SK-N-SH treated with all-trans-retinoic acid at 6 μM for 48 hours (cell line): ENCODE measurements around the gene CABP4.

Experiments used
- ATAC-seq: fragments of 200-7000 bp; cut with Tn5 transposase; 3 replicates; pipeline ENCODE4 v1.9.1; 2020; ENCODE audit warnings: mild to moderate bottlenecking, moderate library complexity
- ARNTL ChIP-seq: fragments of 450-650 bp; formaldehyde crosslinking; IDR thresholded peaks from 2 replicates; pipeline ENCODE4 v1.5.0; 2020; ENCODE audit warnings: low read depth, mild to moderate bottlenecking, moderate library complexity, borderline replicate concordance
- BACH2 ChIP-seq: fragments of 250-450 bp; sonication (Bioruptor Pico); IDR thresholded peaks from 2 replicates; pipeline ENCODE4 v1.9.0; 2021; ENCODE audit warnings: mild to moderate bottlenecking, borderline replicate concordance
- CSDC2 ChIP-seq: fragments of 250-450 bp; sonication (Bioruptor Pico); IDR thresholded peaks from 2 replicates; pipeline ENCODE4 v1.5.0; 2020; ENCODE audit warnings: mild to moderate bottlenecking, moderate library complexity
- ESRRG ChIP-seq: fragments of 250-450 bp; sonication (Bioruptor Pico); IDR thresholded peaks from 2 replicates; pipeline ENCODE4 v1.6.1; 2021; ENCODE audit warnings: mild to moderate bottlenecking
- GLIS3 ChIP-seq: fragments of 250-450 bp; sonication (Bioruptor Pico); IDR thresholded peaks from 2 replicates; pipeline ENCODE4 v1.5.0; 2020; ENCODE audit warnings: mild to moderate bottlenecking, moderate library complexity
- ISL1 ChIP-seq: fragments of 250-450 bp; sonication (Bioruptor Pico); IDR thresholded peaks from 2 replicates; pipeline ENCODE4 v2.1.2; 2022; ENCODE audit warnings: mild to moderate bottlenecking, moderate library complexity
- OSR1 ChIP-seq: fragments of 250-450 bp; sonication (Bioruptor Pico); IDR thresholded peaks from 2 replicates; pipeline ENCODE4 v1.8.0; 2022; ENCODE audit warnings: moderate library complexity, mild to moderate bottlenecking, inconsistent platforms
- PATZ1 ChIP-seq: fragments of 250-450 bp; sonication (Bioruptor Pico); IDR thresholded peaks from 2 replicates; pipeline ENCODE4 v1.8.0; 2020; ENCODE audit warnings: mild to moderate bottlenecking, moderate library complexity, borderline replicate concordance
- PPARA ChIP-seq: fragments of 250-450 bp; sonication (Bioruptor Pico); IDR thresholded peaks from 2 replicates; pipeline ENCODE4 v1.5.0; 2020; ENCODE audit warnings: mild to moderate bottlenecking, borderline replicate concordance
- SNAI2 ChIP-seq: fragments of 250-450 bp; sonication (Bioruptor Pico); IDR thresholded peaks from 2 replicates; pipeline ENCODE4 v1.5.0; 2020; ENCODE audit warnings: mild to moderate bottlenecking, moderate library complexity
- TCF4 ChIP-seq: fragments of 250-450 bp; sonication (Bioruptor Pico); IDR thresholded peaks from 2 replicates; pipeline ENCODE4 v1.8.0; 2021; ENCODE audit warnings: mild to moderate bottlenecking, moderate library complexity, borderline replicate concordance
- TOX ChIP-seq: fragments of 250-450 bp; sonication (Bioruptor Pico); IDR thresholded peaks from 2 replicates; pipeline ENCODE4 v1.8.0; 2021; ENCODE audit warnings: mild to moderate bottlenecking, moderate library complexity, borderline replicate concordance
- ZC3H10 ChIP-seq: fragments of 250-450 bp; sonication (Bioruptor Pico); IDR thresholded peaks from 2 replicates; pipeline ENCODE4 v1.5.1; 2021; ENCODE audit warnings: mild to moderate bottlenecking, moderate library complexity
- ZFP3 ChIP-seq: fragments of 250-450 bp; sonication (Bioruptor Pico); IDR thresholded peaks from 2 replicates; pipeline ENCODE4 v1.5.0; 2020; ENCODE audit warnings: mild to moderate bottlenecking, moderate library complexity
- ZFP30 ChIP-seq: fragments of 450-650 bp; formaldehyde crosslinking; IDR thresholded peaks from 2 replicates; pipeline ENCODE4 v1.5.0; 2022; ENCODE audit warnings: mild to moderate bottlenecking, moderate library complexity
- ZNF565 ChIP-seq: fragments of 450-650 bp; formaldehyde crosslinking; conservative IDR thresholded peaks from 2 replicates; pipeline ENCODE4 v1.5.0; 2020; ENCODE audit warnings: low read depth, mild to moderate bottlenecking, moderate library complexity
- ZNF8 ChIP-seq: fragments of 450-650 bp; formaldehyde crosslinking; IDR thresholded peaks from 2 replicates; pipeline ENCODE4 v1.5.0; 2020; ENCODE audit warnings: mild to moderate bottlenecking, moderate library complexity
- TF ChIP-seq, protein P1 (sequence below): fragments of 250-450 bp; sonication (Bioruptor Pico); IDR thresholded peaks from 2 replicates; pipeline ENCODE4 v1.8.0; 2021; ENCODE audit warnings: low read depth, mild to moderate bottlenecking, moderate library complexity, borderline replicate concordance
- TF ChIP-seq, protein P2 (sequence below): fragments of 250-450 bp; sonication (Bioruptor Pico); IDR thresholded peaks from 2 replicates; pipeline ENCODE4 v1.5.1; 2020; ENCODE audit warnings: low read depth, mild to moderate bottlenecking, moderate library complexity
- TF ChIP-seq, protein P3 (sequence below): fragments of 250-450 bp; sonication (Bioruptor Pico); IDR thresholded peaks from 2 replicates; pipeline ENCODE4 v1.5.0; 2020; ENCODE audit warnings: mild to moderate bottlenecking, moderate library complexity
- TF ChIP-seq, protein P4 (sequence below): fragments of 250-450 bp; sonication (Bioruptor Pico); IDR thresholded peaks from 2 replicates; pipeline ENCODE4 v1.5.1; 2021; ENCODE audit warnings: mild to moderate bottlenecking, moderate library complexity

CABP4 gene

GRCh38 chr11:67405688-67406339, 49.3 kb upstream of the CABP4 start (continued):
- TF ChIP-seq, protein P1, sequence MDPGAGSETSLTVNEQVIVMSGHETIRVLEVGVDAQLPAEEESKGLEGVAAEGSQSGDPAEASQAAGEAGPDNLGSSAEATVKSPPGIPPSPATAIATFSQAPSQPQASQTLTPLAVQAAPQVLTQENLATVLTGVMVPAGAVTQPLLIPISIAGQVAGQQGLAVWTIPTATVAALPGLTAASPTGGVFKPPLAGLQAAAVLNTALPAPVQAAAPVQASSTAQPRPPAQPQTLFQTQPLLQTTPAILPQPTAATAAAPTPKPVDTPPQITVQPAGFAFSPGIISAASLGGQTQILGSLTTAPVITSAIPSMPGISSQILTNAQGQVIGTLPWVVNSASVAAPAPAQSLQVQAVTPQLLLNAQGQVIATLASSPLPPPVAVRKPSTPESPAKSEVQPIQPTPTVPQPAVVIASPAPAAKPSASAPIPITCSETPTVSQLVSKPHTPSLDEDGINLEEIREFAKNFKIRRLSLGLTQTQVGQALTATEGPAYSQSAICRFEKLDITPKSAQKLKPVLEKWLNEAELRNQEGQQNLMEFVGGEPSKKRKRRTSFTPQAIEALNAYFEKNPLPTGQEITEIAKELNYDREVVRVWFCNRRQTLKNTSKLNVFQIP, result no peak
- TF ChIP-seq PPARA, result no peak
- TF ChIP-seq ZFP3 (CRISPR knock-in tag), result no peak
- TF ChIP-seq PATZ1 (CRISPR knock-in tag), result no peak

DNA sequence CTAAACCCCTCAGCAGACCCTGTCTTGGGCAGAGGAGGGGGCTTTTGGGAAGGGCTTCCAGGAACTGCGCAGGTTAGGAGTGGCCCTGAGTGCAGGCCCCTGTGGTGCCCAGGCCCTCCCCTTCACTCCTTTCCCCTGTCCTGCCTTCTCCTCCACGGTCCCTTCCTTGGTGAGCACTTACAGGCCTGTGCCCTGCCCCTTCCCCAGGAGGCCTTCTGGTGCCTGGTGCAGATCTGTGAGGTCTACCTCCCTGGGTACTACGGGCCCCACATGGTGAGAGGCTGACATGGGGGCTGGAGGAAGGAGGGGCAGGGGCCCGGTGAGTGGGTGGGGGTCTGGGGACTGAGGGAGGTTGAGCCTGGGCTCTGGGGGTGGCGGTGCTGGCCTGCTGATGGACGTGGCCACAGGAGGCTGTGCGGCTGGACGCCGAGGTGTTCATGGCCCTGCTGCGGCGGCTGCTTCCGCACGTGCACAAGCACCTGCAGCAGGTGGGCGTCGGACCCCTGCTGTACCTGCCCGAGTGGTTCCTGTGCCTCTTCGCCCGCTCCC, 48.7 kb upstream of the CABP4 start:
- ATAC-seq, result no peak
- TF ChIP-seq TOX (CRISPR knock-in tag) (no peak), ISL1 (CRISPR knock-in tag) (no peak), ZNF8 (CRISPR knock-in tag) (no peak), GLIS3 (CRISPR knock-in tag) (no peak), TCF4 (CRISPR knock-in tag) (no peak), ESRRG (CRISPR knock-in tag) (no peak), ARNTL (no peak), ZC3H10 (no peak), ZFP30 (no peak), ZNF565 (CRISPR knock-in tag) (no peak), ZFP3 (CRISPR knock-in tag) (no peak), CSDC2 (CRISPR knock-in tag) (no peak), OSR1 (CRISPR knock-in tag) (no peak), PPARA (no peak), SNAI2 (CRISPR knock-in tag) (no peak), BACH2 (CRISPR knock-in tag) (no peak)
- TF ChIP-seq, protein P2, sequence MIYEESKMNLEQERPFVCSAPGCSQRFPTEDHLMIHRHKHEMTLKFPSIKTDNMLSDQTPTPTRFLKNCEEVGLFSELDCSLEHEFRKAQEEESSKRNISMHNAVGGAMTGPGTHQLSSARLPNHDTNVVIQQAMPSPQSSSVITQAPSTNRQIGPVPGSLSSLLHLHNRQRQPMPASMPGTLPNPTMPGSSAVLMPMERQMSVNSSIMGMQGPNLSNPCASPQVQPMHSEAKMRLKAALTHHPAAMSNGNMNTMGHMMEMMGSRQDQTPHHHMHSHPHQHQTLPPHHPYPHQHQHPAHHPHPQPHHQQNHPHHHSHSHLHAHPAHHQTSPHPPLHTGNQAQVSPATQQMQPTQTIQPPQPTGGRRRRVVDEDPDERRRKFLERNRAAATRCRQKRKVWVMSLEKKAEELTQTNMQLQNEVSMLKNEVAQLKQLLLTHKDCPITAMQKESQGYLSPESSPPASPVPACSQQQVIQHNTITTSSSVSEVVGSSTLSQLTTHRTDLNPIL (CRISPR knock-in tag), result no peak
- TF ChIP-seq, protein P1, result no peak
- TF ChIP-seq, protein P3, sequence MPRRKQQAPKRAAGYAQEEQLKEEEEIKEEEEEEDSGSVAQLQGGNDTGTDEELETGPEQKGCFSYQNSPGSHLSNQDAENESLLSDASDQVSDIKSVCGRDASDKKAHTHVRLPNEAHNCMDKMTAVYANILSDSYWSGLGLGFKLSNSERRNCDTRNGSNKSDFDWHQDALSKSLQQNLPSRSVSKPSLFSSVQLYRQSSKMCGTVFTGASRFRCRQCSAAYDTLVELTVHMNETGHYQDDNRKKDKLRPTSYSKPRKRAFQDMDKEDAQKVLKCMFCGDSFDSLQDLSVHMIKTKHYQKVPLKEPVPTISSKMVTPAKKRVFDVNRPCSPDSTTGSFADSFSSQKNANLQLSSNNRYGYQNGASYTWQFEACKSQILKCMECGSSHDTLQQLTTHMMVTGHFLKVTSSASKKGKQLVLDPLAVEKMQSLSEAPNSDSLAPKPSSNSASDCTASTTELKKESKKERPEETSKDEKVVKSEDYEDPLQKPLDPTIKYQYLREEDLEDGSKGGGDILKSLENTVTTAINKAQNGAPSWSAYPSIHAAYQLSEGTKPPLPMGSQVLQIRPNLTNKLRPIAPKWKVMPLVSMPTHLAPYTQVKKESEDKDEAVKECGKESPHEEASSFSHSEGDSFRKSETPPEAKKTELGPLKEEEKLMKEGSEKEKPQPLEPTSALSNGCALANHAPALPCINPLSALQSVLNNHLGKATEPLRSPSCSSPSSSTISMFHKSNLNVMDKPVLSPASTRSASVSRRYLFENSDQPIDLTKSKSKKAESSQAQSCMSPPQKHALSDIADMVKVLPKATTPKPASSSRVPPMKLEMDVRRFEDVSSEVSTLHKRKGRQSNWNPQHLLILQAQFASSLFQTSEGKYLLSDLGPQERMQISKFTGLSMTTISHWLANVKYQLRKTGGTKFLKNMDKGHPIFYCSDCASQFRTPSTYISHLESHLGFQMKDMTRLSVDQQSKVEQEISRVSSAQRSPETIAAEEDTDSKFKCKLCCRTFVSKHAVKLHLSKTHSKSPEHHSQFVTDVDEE (CRISPR knock-in tag), result no peak
- TF ChIP-seq, protein P4, sequence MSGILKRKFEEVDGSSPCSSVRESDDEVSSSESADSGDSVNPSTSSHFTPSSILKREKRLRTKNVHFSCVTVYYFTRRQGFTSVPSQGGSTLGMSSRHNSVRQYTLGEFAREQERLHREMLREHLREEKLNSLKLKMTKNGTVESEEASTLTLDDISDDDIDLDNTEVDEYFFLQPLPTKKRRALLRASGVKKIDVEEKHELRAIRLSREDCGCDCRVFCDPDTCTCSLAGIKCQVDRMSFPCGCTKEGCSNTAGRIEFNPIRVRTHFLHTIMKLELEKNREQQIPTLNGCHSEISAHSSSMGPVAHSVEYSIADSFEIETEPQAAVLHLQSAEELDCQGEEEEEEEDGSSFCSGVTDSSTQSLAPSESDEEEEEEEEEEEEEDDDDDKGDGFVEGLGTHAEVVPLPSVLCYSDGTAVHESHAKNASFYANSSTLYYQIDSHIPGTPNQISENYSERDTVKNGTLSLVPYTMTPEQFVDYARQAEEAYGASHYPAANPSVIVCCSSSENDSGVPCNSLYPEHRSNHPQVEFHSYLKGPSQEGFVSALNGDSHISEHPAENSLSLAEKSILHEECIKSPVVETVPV (CRISPR knock-in tag), result no peak
- TF ChIP-seq, all 23 proteins: peak for 0
